WTC11 (cell line): Measurements from ENCODE around the gene FAM3D. TPM values are rescaled to one million over a fixed set of nuclear protein-coding genes. Genes with fewer than 3 reads are reported as not detected.

ENCODE experiments used
- ATAC-seq: fragments of 200-7000 bp; cut with Tn5 transposase; 2 replicates; pipeline ENCODE4 v1.10.0; 2021; ENCODE audit warnings: mild to moderate bottlenecking, moderate library complexity
- CTCF ChIA-PET: fragments of 300-600 bp; sonication (Branson Sonifier 250); formaldehyde crosslinking; loops from one replicate; lab custom pipeline; 2021; ENCODE audit warnings: antibody characterized with exemption; lab: Charles Lee
- POLR2A ChIA-PET: fragments of 350-600 bp; sonication (Branson Sonifier 250); formaldehyde crosslinking; loops from one replicate; lab custom pipeline; 2021; ENCODE audit warnings: antibody characterized with exemption; lab: Charles Lee
- DNase-seq: peaks from one replicate; pipeline ENCODE4 v3.0.0; 2021; ENCODE audit warnings: low spot score
- H3K27ac Mint-ChIP-seq: 2 replicates; pipeline ENCODE4 v1.8.0; 2021; ENCODE audit warnings: mixed read lengths
- H3K27me3 Mint-ChIP-seq: 2 replicates; pipeline ENCODE4 v1.8.0; 2021; ENCODE audit warnings: low read depth, mild to moderate bottlenecking, moderate library complexity, mixed read lengths
- H3K36me3 Mint-ChIP-seq: 2 replicates; pipeline ENCODE4 v1.8.0; 2021; ENCODE audit warnings: mixed read lengths
- H3K4me1 Mint-ChIP-seq: 2 replicates; pipeline ENCODE4 v1.8.0; 2022; ENCODE audit warnings: mixed read lengths
- H3K4me3 Mint-ChIP-seq: 2 replicates; pipeline ENCODE4 v1.8.0; 2021; ENCODE audit warnings: mild to moderate bottlenecking, moderate library complexity, mixed read lengths
- H3K9me3 Mint-ChIP-seq: 2 replicates; pipeline ENCODE4 v1.8.0; 2021; ENCODE audit warnings: mixed read lengths
- CREB1 ChIP-seq: sonication (generic); formaldehyde crosslinking; IDR thresholded peaks from 2 replicates; pipeline ENCODE4 v1.8.0; 2023; ENCODE audit warnings: mild to moderate bottlenecking, missing genetic modification reagents
- ELF4 ChIP-seq: sonication (generic); formaldehyde crosslinking; IDR thresholded peaks from 2 replicates; pipeline ENCODE4 v1.8.1; 2022; ENCODE audit warnings: low read depth, mild to moderate bottlenecking, moderate library complexity, missing genetic modification reagents
- EMX1 ChIP-seq: fragments of 250-450 bp; sonication (Bioruptor Pico); IDR thresholded peaks from 2 replicates; pipeline ENCODE4 v1.8.0; 2021; ENCODE audit warnings: mild to moderate bottlenecking
- ESRRA ChIP-seq: sonication (generic); formaldehyde crosslinking; IDR thresholded peaks from 2 replicates; pipeline ENCODE4 v1.8.1; 2022; ENCODE audit warnings: mild to moderate bottlenecking, missing genetic modification reagents, borderline replicate concordance
- FOXJ3 ChIP-seq: sonication (generic); formaldehyde crosslinking; IDR thresholded peaks from 2 replicates; pipeline ENCODE4 v1.9.0; 2021; ENCODE audit warnings: missing genetic modification reagents, mild to moderate bottlenecking, borderline replicate concordance
- FOXK1 ChIP-seq: sonication (generic); formaldehyde crosslinking; IDR thresholded peaks from 2 replicates; pipeline ENCODE4 v1.8.0; 2022; ENCODE audit warnings: mild to moderate bottlenecking, moderate library complexity, missing genetic modification reagents
- GRHL2 ChIP-seq: fragments of 250-450 bp; sonication (Bioruptor Pico); IDR thresholded peaks from 2 replicates; pipeline ENCODE4 v1.8.0; 2022; ENCODE audit warnings: mild to moderate bottlenecking, moderate library complexity; ENCODE audit not compliant: insufficient replicate concordance, severe bottlenecking
- GTF2I ChIP-seq: fragments of 250-450 bp; sonication (Bioruptor Pico); conservative IDR thresholded peaks from 2 replicates; pipeline ENCODE4 v1.4.0; 2021; ENCODE audit warnings: mild to moderate bottlenecking
- JUN ChIP-seq: sonication (generic); formaldehyde crosslinking; IDR thresholded peaks from 2 replicates; pipeline ENCODE4 v1.8.0; 2023; ENCODE audit warnings: mild to moderate bottlenecking, missing genetic modification reagents
- MYBL2 ChIP-seq: sonication (generic); formaldehyde crosslinking; IDR thresholded peaks from 2 replicates; pipeline ENCODE4 v1.8.1; 2023; ENCODE audit warnings: mild to moderate bottlenecking, moderate library complexity, missing genetic modification reagents
- PRRX2 ChIP-seq: fragments of 250-450 bp; sonication (Bioruptor Pico); IDR thresholded peaks from 2 replicates; pipeline ENCODE4 v1.8.0; 2021; ENCODE audit warnings: mild to moderate bottlenecking
- SMAD3 ChIP-seq: sonication (generic); formaldehyde crosslinking; IDR thresholded peaks from 2 replicates; pipeline ENCODE4 v1.8.0; 2022; ENCODE audit warnings: missing genetic modification reagents, mild to moderate bottlenecking, borderline replicate concordance
- SOX15 ChIP-seq: fragments of 250-450 bp; sonication (Bioruptor Pico); IDR thresholded peaks from 2 replicates; pipeline ENCODE4 v1.9.0; 2021; ENCODE audit warnings: mild to moderate bottlenecking
- TCF7 ChIP-seq: sonication (generic); formaldehyde crosslinking; IDR thresholded peaks from 2 replicates; pipeline ENCODE4 v1.8.0; 2022; ENCODE audit warnings: mild to moderate bottlenecking, low read depth, missing genetic modification reagents, moderate library complexity
- ZBTB21 ChIP-seq: sonication (generic); formaldehyde crosslinking; IDR thresholded peaks from 2 replicates; pipeline ENCODE4 v1.8.1; 2023; ENCODE audit warnings: mild to moderate bottlenecking, missing genetic modification reagents, borderline replicate concordance
- ZNF219 ChIP-seq: sonication (generic); formaldehyde crosslinking; IDR thresholded peaks from 2 replicates; pipeline ENCODE4 v1.8.0; 2023; ENCODE audit warnings: missing genetic modification reagents, mild to moderate bottlenecking, borderline replicate concordance
- ZNF232 ChIP-seq: sonication (generic); formaldehyde crosslinking; IDR thresholded peaks from 2 replicates; pipeline ENCODE4 v1.8.0; 2022; ENCODE audit warnings: mild to moderate bottlenecking, missing genetic modification reagents
- ZNF396 ChIP-seq: fragments of 250-450 bp; sonication (Bioruptor Pico); IDR thresholded peaks from 2 replicates; pipeline ENCODE4 v1.8.0; 2021; ENCODE audit warnings: mild to moderate bottlenecking, moderate library complexity, borderline replicate concordance
- ZNF671 ChIP-seq: fragments of 250-450 bp; sonication (Bioruptor Pico); IDR thresholded peaks from 2 replicates; pipeline ENCODE4 v1.8.0; 2021; ENCODE audit warnings: mild to moderate bottlenecking
- total RNA-seq: library from RNA; stranded (reverse); gene quantifications from 3 replicates; pipeline ENCODE4 v1.2.3, GENCODE V29; 2021
- TF ChIP-seq, protein P1 (sequence below): sonication (generic); formaldehyde crosslinking; IDR thresholded peaks from 2 replicates; pipeline ENCODE4 v1.8.1; 2022; ENCODE audit warnings: mild to moderate bottlenecking, missing genetic modification reagents, moderate library complexity, borderline replicate concordance
- TF ChIP-seq, protein P2 (sequence below): sonication (generic); formaldehyde crosslinking; IDR thresholded peaks from 2 replicates; pipeline ENCODE4 v1.8.1; 2023; ENCODE audit warnings: mild to moderate bottlenecking, missing genetic modification reagents
- TF ChIP-seq, protein P3 (sequence below): fragments of 250-450 bp; sonication (Bioruptor Pico); IDR thresholded peaks from 2 replicates; pipeline ENCODE4 v1.9.0; 2021; ENCODE audit warnings: moderate library complexity, mild to moderate bottlenecking, inconsistent platforms, borderline replicate concordance
- TF ChIP-seq, protein P4 (sequence below): sonication (generic); formaldehyde crosslinking; IDR thresholded peaks from 2 replicates; pipeline ENCODE4 v1.8.1; 2023; ENCODE audit warnings: mild to moderate bottlenecking, missing genetic modification reagents

Gene FAM3D
- total RNA-seq, 1 experiment from 2014 or later: 0.66 TPM

DNA sequence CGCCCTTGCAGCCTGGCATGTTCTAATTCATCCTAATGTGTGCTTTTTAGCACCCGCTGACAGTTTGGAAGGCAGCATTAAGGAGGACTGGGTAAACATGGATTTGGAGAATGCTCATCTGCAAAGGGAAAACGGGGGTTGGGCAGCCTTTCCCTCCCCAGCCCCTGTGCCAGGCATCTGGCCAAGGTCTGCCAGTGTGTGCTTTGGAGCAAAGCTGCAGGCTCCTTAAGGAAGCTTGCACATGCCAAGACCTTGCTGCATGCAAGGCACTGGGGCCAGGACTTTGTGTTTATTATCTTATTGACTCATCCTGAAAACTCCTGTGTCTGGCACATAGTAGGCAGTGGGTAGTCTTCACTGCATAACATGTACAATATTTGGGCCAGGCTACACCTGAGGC lies 20.1 kb downstream of the FAM3D start:
- ChIA-PET POLR2A (no interaction called here), CTCF (interaction anchor here (1.0 kb wide), 1 partner anchor 13 kb away, joined by 3 read pairs; no protein-coding TSS in a partner anchor)
- no peaks in the 10 kb centered on the region for H3K4me1 Mint-ChIP-seq
- DNase-seq (no peak), ATAC-seq (no peak)
- no peak for TF ChIP-seq SOX15
- TF ChIP-seq, protein P1, sequence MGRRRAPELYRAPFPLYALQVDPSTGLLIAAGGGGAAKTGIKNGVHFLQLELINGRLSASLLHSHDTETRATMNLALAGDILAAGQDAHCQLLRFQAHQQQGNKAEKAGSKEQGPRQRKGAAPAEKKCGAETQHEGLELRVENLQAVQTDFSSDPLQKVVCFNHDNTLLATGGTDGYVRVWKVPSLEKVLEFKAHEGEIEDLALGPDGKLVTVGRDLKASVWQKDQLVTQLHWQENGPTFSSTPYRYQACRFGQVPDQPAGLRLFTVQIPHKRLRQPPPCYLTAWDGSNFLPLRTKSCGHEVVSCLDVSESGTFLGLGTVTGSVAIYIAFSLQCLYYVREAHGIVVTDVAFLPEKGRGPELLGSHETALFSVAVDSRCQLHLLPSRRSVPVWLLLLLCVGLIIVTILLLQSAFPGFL (CRISPR knock-in tag): no peak
- no peak for TF ChIP-seq ELF4 (CRISPR knock-in tag)
- TF ChIP-seq, protein P2, sequence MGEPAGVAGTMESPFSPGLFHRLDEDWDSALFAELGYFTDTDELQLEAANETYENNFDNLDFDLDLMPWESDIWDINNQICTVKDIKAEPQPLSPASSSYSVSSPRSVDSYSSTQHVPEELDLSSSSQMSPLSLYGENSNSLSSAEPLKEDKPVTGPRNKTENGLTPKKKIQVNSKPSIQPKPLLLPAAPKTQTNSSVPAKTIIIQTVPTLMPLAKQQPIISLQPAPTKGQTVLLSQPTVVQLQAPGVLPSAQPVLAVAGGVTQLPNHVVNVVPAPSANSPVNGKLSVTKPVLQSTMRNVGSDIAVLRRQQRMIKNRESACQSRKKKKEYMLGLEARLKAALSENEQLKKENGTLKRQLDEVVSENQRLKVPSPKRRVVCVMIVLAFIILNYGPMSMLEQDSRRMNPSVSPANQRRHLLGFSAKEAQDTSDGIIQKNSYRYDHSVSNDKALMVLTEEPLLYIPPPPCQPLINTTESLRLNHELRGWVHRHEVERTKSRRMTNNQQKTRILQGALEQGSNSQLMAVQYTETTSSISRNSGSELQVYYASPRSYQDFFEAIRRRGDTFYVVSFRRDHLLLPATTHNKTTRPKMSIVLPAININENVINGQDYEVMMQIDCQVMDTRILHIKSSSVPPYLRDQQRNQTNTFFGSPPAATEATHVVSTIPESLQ (CRISPR knock-in tag): no peak
- TF ChIP-seq ZNF232 (CRISPR knock-in tag): no peak
- no peak for TF ChIP-seq ESRRA (CRISPR knock-in tag)
- TF ChIP-seq, protein P3, sequence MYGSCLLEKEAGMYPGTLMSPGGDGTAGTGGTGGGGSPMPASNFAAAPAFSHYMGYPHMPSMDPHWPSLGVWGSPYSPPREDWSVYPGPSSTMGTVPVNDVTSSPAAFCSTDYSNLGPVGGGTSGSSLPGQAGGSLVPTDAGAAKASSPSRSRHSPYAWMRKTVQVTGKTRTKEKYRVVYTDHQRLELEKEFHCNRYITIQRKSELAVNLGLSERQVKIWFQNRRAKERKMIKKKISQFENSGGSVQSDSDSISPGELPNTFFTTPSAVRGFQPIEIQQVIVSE (CRISPR knock-in tag): no peak
- TF ChIP-seq, protein P4, sequence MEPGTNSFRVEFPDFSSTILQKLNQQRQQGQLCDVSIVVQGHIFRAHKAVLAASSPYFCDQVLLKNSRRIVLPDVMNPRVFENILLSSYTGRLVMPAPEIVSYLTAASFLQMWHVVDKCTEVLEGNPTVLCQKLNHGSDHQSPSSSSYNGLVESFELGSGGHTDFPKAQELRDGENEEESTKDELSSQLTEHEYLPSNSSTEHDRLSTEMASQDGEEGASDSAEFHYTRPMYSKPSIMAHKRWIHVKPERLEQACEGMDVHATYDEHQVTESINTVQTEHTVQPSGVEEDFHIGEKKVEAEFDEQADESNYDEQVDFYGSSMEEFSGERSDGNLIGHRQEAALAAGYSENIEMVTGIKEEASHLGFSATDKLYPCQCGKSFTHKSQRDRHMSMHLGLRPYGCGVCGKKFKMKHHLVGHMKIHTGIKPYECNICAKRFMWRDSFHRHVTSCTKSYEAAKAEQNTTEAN (CRISPR knock-in tag): no peak
- TF ChIP-seq FOXJ3 (CRISPR knock-in tag): no peak
- TF ChIP-seq TCF7 (CRISPR knock-in tag): no peak
- no peak for TF ChIP-seq FOXK1 (CRISPR knock-in tag)
- no peak for TF ChIP-seq GRHL2 (CRISPR knock-in tag)
- no peak for TF ChIP-seq CREB1 (CRISPR knock-in tag)
- no peak for TF ChIP-seq JUN (CRISPR knock-in tag)
- TF ChIP-seq ZNF219 (CRISPR knock-in tag): no peak
- no peak for TF ChIP-seq EMX1 (CRISPR knock-in tag)
- no peak for TF ChIP-seq SMAD3 (CRISPR knock-in tag)
- no peak for TF ChIP-seq ZBTB21 (CRISPR knock-in tag)
- no peaks in the 10 kb centered on the region for H3K36me3 Mint-ChIP-seq
- no peak overlapping the region for H3K4me3 Mint-ChIP-seq
- peaks cover 10% of the 10 kb centered on the region; the same call in 1 of the 2 replicates for H3K9me3 Mint-ChIP-seq
- H3K27me3 Mint-ChIP-seq: peaks cover 8% of the 10 kb centered on the region
- no peak overlapping the region for H3K27ac Mint-ChIP-seq

DNA sequence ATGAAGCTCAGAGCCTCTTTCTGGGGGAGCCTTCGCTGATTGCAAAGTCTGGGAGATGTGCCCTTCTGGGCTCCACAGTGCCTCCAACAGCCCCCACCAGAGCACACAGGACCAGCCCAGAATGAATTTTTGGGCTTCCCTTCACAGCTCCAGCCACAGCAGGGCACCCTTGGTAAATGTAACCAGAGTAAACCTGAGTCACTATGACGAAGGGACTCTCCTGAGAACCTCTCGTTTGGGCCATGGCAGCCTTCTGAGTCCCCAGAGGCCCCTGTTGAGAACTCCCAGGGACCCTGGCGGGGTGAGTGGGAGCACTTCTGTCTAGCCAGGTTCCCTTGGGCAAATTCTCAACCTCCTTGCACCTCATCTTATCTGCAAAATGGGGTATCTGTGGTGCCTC lies 20.8 kb downstream of the FAM3D start:
- Mint-ChIP-seq H3K27me3 (peaks cover 15% of the 10 kb centered on the region), H3K36me3 (no peaks in the 10 kb centered on the region), H3K4me1 (no peaks in the 10 kb centered on the region), H3K27ac (no peak overlapping the region), H3K4me3 (no peak overlapping the region), H3K9me3 (peaks cover 10% of the 10 kb centered on the region; the same call in 1 of the 2 replicates)
- ChIA-PET CTCF (interaction anchor here (0.7 kb wide), 1 partner anchor 16 kb away, joined by 3 read pairs; no protein-coding TSS in a partner anchor), POLR2A (no interaction called here)
- no peak for DNase-seq
- TF ChIP-seq JUN (CRISPR knock-in tag): no peak
- TF ChIP-seq ZNF396 (CRISPR knock-in tag): no peak
- no peak for TF ChIP-seq PRRX2
- TF ChIP-seq GTF2I: no peak
- no peak for TF ChIP-seq ZNF671 (CRISPR knock-in tag)
- TF ChIP-seq MYBL2: no peak
- TF ChIP-seq ZNF219 (CRISPR knock-in tag): no peak
- TF ChIP-seq GRHL2 (CRISPR knock-in tag): no peak
- no peak for ATAC-seq
